NCI-H748 (cell line): Measurements from ENCODE around the gene ARHGAP40.

Experiments
- DNase-seq: peaks from one replicate; lab custom pipeline; 2025; ENCODE audit not compliant: unreplicated experiment; lab: John Stamatoyannopoulos, UW

The ARHGAP40 gene

GRCh38 chr20:38649275-38649891, 47.8 kb downstream of the ARHGAP40 start:
- DNase-seq, result peak; percentile 67

- no peak for DNase-seq
Measured at GRCh38 chr20:38650010-38650409, 48.4 kb downstream of the ARHGAP40 start.

- DNase-seq, result no peak
Measured at GRCh38 chr20:38651154-38651553, 49.5 kb downstream of the ARHGAP40 start.

- DNase-seq, result no peak
Measured at GRCh38 chr20:38651562-38651961, 50.0 kb downstream of the ARHGAP40 start.

- no peak for DNase-seq
Measured at GRCh38 chr20:38652995-38653394, 51.4 kb downstream of the ARHGAP40 start.

GRCh38 chr20:38657390-38657789, 55.8 kb downstream of the ARHGAP40 start:
- DNase-seq, result no peak

GRCh38 chr20:38658879-38659596, 57.4 kb downstream of the ARHGAP40 start:
- DNase-seq, result peak; percentile 87

GRCh38 chr20:38659597-38659880, 57.9 kb downstream of the ARHGAP40 start:
- DNase-seq, result no peak

- DNase-seq, result no peak
Measured at GRCh38 chr20:38660429-38660828, 58.8 kb downstream of the ARHGAP40 start.

- no peak for DNase-seq
Measured at GRCh38 chr20:38663660-38664059, 62.1 kb downstream of the ARHGAP40 start.

- no peak for DNase-seq
Measured at GRCh38 chr20:38664284-38664683, 62.7 kb downstream of the ARHGAP40 start.

GRCh38 chr20:38665094-38665493, 63.5 kb downstream of the ARHGAP40 start:
- DNase-seq, result peak; percentile 46

GRCh38 chr20:38665506-38666285, 64.1 kb downstream of the ARHGAP40 start:
- no peak for DNase-seq

- no peak for DNase-seq
Measured at GRCh38 chr20:38667417-38667956, 65.9 kb downstream of the ARHGAP40 start.

GRCh38 chr20:38669688-38670087, 68.1 kb downstream of the ARHGAP40 start:
- DNase-seq, result no peak

- no peak for DNase-seq
Measured at GRCh38 chr20:38670786-38671185, 69.2 kb downstream of the ARHGAP40 start.

- peak; percentile 75 for DNase-seq
Measured at GRCh38 chr20:38671186-38671585, 69.6 kb downstream of the ARHGAP40 start.

- no peak for DNase-seq
Measured at GRCh38 chr20:38671701-38672292, 70.2 kb downstream of the ARHGAP40 start.

GRCh38 chr20:38672504-38672903, 70.9 kb downstream of the ARHGAP40 start:
- no peak for DNase-seq

- DNase-seq, result no peak
Measured at GRCh38 chr20:38673261-38673660, 71.7 kb downstream of the ARHGAP40 start.

GRCh38 chr20:38673725-38674091, 72.1 kb downstream of the ARHGAP40 start:
- DNase-seq, result peak; percentile 45
